ENCODE measurements around the gene PJVK.

- no peak for TF ChIP-seq CTCF (optimal IDR thresholded peaks at IDR 0.05 in 1 of 3, IDR thresholded peaks at IDR 0.05 in 1 of 3, conservative IDR thresholded peaks at IDR 0.05 in 1 of 3; ENCODE audit: extremely low read depth in 1 of 3, insufficient read depth in 2 of 3, low read length in 3 of 3)
- TF ChIP-seq EZH2 (IDR thresholded peaks at IDR 0.05; ENCODE audit: low read length) = no peak
Observed at GRCh38 chr2:178485356-178485755, 34.2 kb downstream of the PJVK start.

Data from keratinocyte (primary cell).